GM23248 (cell line): ENCODE results near the gene ZNF785. TPM values are rescaled to one million over a fixed set of nuclear protein-coding genes. Genes with fewer than 3 reads are reported as not detected.
"Not testable (repeated sequence)": the region's sequence is repeated elsewhere in the genome, so short reads cannot be mapped to it uniquely, and the experiment has no call there.

Experiments used
- DNase-seq: peaks from one replicate; pipeline ENCODE4 v3.0.0-alpha.2; 2015
- H2AFZ ChIP-seq: fragments of 200-600 bp; sonication (generic); 2 replicates; pipeline ENCODE4 v1.6.1; 2016; ENCODE audit warnings: antibody characterized with exemption
- H3F3A ChIP-seq: fragments of 200-600 bp; sonication (generic); 2 replicates; pipeline ENCODE4 v1.6.1; 2016; ENCODE audit warnings: mild to moderate bottlenecking, antibody characterized with exemption, mixed run types; ENCODE audit not compliant: insufficient read depth
- H3K27ac ChIP-seq: fragments of 200-600 bp; sonication (generic); 2 replicates; pipeline ENCODE4 v1.5.1; 2016; ENCODE audit warnings: mild to moderate bottlenecking
- H3K27me3 ChIP-seq: fragments of 200-600 bp; sonication (generic); replicated peaks from 2 replicates; pipeline ENCODE4 v1.6.1; 2016; ENCODE audit warnings: mild to moderate bottlenecking; ENCODE audit not compliant: insufficient read depth
- H3K36me3 ChIP-seq: fragments of 200-600 bp; sonication (generic); 2 replicates; pipeline ENCODE4 v1.6.1; 2016; ENCODE audit warnings: low read depth, mild to moderate bottlenecking
- H3K4me1 ChIP-seq: fragments of 200-600 bp; sonication (generic); 2 replicates; pipeline ENCODE4 v1.6.1; 2016; ENCODE audit warnings: mild to moderate bottlenecking; ENCODE audit not compliant: insufficient read depth
- H3K4me2 ChIP-seq: fragments of 200-600 bp; sonication (generic); one replicate; pipeline ENCODE4 v1.6.1; 2016; ENCODE audit warnings: mild to moderate bottlenecking; ENCODE audit not compliant: unreplicated experiment
- H3K4me3 ChIP-seq: fragments of 200-600 bp; sonication (generic); 2 replicates; pipeline ENCODE4 v1.5.1; 2016; ENCODE audit warnings: mild to moderate bottlenecking
- H3K79me2 ChIP-seq: fragments of 200-600 bp; sonication (generic); 2 replicates; pipeline ENCODE4 v1.6.1; 2016; ENCODE audit warnings: mild to moderate bottlenecking; ENCODE audit not compliant: insufficient read depth
- H3K9ac ChIP-seq: fragments of 200-600 bp; sonication (generic); 2 replicates; pipeline ENCODE4 v1.6.1; 2016; ENCODE audit warnings: mild to moderate bottlenecking
- H3K9me2 ChIP-seq: fragments of 200-600 bp; sonication (generic); 2 replicates; pipeline ENCODE4 v1.6.1; 2016; ENCODE audit warnings: mixed run types, mild to moderate bottlenecking, moderate library complexity; ENCODE audit not compliant: insufficient read depth
- H3K9me3 ChIP-seq: fragments of 200-600 bp; sonication (generic); one replicate; pipeline ENCODE4 v1.6.1; 2017; ENCODE audit warnings: low read depth
- H4K20me1 ChIP-seq: fragments of 200-600 bp; sonication (generic); 2 replicates; pipeline ENCODE4 v1.6.0; 2016; ENCODE audit not compliant: insufficient read depth
- EZH2 ChIP-seq: fragments of 200-600 bp; sonication (generic); IDR thresholded peaks from 2 replicates; pipeline ENCODE4 v1.6.1; 2018; ENCODE audit warnings: antibody characterized with exemption, mild to moderate bottlenecking; ENCODE audit not compliant: insufficient read depth, poor library complexity, severe bottlenecking
- EZH2phosphoT487 ChIP-seq: fragments of 200-600 bp; sonication (generic); IDR thresholded peaks from 2 replicates; pipeline ENCODE4 v1.6.1; 2018; ENCODE audit warnings: antibody characterized with exemption, moderate library complexity, mild to moderate bottlenecking, low read depth; ENCODE audit not compliant: insufficient read depth
- WGBS, 2 experiments: methylation state at CpG; one replicate each; pipeline ENCODE4 v1.1.6; 2015 to 2017; ENCODE audit warnings: low lambda C conversion rate in 2 of 2, low coverage in 1 of 2; ENCODE audit errors: missing lambda C conversion rate in 2 of 2; 5-methylcytosine and 5-hydroxymethylcytosine counted together
- in situ Hi-C: fragments of 300-500 bp; cut with MboI; formaldehyde crosslinking; loops from 2 replicates; pipeline ENCODE4 v1.15.0; 2020
- polyA plus RNA-seq: library from polyadenylated mRNA; unstranded; fragments of >200 nt; fragmentation: Nextera tagmentation; extraction: Ambion mirVana; gene quantifications from 2 replicates; pipeline ENCODE4 v1.2.1, GENCODE V29; 2016
- total RNA-seq: library from RNA; depleted of rRNA; stranded (reverse); fragments of >200 nt; shearing (Covaris generic); gene quantifications from 2 replicates; pipeline ENCODE4 v1.2.3, GENCODE V29; 2014; rRNA removed

The ZNF785 gene
- total RNA-seq: 9.0 TPM in 2 replicates
- polyA plus RNA-seq: 5.4 and 6.9 TPM in 2 replicates

DNA sequence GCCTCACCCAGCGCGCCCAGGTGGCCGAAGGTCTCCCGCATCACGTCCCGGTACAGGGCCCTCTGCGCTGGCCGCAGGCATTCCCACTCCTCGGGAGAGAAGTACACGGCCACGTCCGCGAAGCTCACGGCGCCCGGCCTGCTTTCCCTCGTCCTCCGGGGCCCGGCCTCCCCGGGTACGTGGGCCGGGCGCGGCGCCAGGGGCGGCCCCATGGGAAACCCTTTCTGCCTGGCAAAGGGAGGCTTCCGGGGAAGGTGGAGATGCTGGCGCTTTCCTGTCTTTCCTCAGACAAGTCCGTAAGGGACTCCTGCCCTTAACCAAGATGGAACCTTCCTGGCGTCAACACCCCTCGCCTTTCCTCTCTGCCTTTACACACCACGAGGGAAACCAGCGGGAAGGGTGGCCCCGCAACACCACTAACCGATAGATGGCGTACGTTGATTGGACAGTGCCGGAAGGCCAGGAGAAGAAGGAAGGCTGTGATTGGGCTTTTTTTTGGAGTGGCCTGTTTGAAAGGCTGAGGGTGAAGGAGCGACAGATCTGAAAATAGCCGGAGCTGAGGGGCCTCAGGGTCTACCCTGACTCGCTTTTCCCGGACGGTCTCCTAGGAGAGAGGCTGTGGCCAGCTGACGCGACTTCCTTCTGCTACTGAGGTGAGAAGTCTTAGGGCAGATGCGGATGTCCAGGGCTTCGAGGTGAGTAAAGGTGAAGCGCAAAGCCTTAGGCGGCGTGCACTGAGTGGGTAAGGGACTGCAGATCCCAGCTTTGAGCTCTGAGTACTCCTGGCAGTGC, at the start of gene ZNF785:
Gene ZNF785 (minus strand): TSS at position 298 of the 792 bp plus-strand sequence. CDS start 86 bp downstream, at position 212.
- Histone ChIP-seq H3K9ac (peak within 1 kb of the TSS; percentile 91), H3K4me3 (peak within 1 kb of the TSS; percentile 78), H3K9me2 (no peaks in the 10 kb centered on the region), H3F3A (no peaks in the 10 kb centered on the region), H3K4me2 (peak within 1 kb of the TSS; percentile 85), H4K20me1 (no peaks in the 10 kb centered on the region), H3K79me2 (peaks cover 62% of the 10 kb centered on the region), H2AFZ (peak within 1 kb of the TSS; percentile 93), H3K4me1 (no peaks in the 10 kb centered on the region), H3K36me3 (no peaks in the 10 kb centered on the region), H3K9me3 (no peaks in the 10 kb centered on the region), H3K27ac (peak within 1 kb of the TSS; percentile 83), H3K27me3 (no peaks in the 10 kb centered on the region)
- TF ChIP-seq EZH2: no peak
- peak; percentile 99 for DNase-seq
- in situ Hi-C loops: no loop called here
- WGBS, 2 experiments: 1 to 2% methylated on average over 50 of the region's 50 CpGs

DNA sequence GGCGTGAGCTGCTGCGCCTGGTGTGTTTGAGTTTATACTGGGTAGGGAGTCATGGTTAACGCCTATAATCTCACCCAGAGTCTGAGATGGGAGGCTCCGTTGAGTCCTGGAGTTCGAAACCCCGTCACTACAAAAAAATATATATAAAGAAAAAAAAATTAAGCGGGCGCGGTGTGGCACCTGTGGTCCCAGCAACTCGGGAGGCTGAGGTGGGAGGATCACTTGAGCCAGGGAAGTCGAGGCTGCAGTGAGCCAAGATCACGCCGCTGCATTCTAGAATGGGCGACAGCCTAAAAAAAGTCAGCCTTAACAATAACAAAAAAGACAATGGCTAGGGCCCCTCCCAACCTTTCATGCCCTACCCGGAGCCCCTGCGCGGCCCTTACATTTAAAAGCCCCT, 48.0 kb upstream of the ZNF785 start:
- Histone ChIP-seq H3K4me1 (peaks cover 8% of the 10 kb centered on the region; the same call in 1 of the 2 replicates), H3K27ac (peak overlapping the region; percentile 89), H3K4me2 (peak overlapping the region; percentile 89), H2AFZ (peak overlapping the region; percentile 88), H3K9me3 (no peaks in the 10 kb centered on the region), H3K9me2 (no peaks in the 10 kb centered on the region), H3F3A (no peaks in the 10 kb centered on the region), H3K27me3 (no peaks in the 10 kb centered on the region), H3K79me2 (peaks cover 12% of the 10 kb centered on the region), H3K4me3 (peak overlapping the region; percentile 89), H3K36me3 (no peaks in the 10 kb centered on the region), H3K9ac (peak overlapping the region; percentile 95), H4K20me1 (no peaks in the 10 kb centered on the region)
- DNase-seq: no peak
- 81 to 82% methylated on average over 17 of the region's 17 CpGs for WGBS, 2 experiments
- TF ChIP-seq EZH2: no peak
- no peak for TF ChIP-seq EZH2phosphoT487
- in situ Hi-C loops: no loop called here

DNA sequence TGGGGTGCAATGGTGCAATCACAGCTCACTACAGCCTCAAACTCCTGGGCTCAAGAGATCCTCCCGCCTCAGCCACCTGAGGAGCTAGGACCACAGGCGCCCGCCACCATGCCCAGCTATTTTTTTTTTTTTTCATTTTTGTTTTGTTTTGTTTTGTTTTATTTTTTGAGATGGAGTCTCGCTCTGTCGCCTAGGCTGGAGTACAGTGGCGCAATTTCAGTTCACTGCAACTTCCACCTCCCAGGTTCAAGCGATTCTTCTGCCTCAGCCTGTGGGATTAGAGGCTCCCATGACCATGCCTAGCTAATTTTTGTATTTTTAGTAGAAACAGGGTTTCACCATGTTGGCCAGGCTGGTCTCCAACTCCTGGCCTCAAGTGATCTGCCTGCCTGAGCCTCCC, 47.0 kb upstream of the ZNF785 start:
- H3K79me2 ChIP-seq: peaks cover 12% of the 10 kb centered on the region
- DNase-seq, H3K9me3 ChIP-seq, H3F3A ChIP-seq, H3K36me3 ChIP-seq, in situ Hi-C loops, H3K4me3 ChIP-seq, H3K27ac ChIP-seq, H3K9ac ChIP-seq, H3K27me3 ChIP-seq, H3K4me1 ChIP-seq, H3K4me2 ChIP-seq, H3K9me2 ChIP-seq, H2AFZ ChIP-seq, H4K20me1 ChIP-seq: not testable (repeated sequence)
- 96 to 97% methylated on average over 6 to 7 of the region's 7 CpGs for WGBS, 2 experiments

DNA sequence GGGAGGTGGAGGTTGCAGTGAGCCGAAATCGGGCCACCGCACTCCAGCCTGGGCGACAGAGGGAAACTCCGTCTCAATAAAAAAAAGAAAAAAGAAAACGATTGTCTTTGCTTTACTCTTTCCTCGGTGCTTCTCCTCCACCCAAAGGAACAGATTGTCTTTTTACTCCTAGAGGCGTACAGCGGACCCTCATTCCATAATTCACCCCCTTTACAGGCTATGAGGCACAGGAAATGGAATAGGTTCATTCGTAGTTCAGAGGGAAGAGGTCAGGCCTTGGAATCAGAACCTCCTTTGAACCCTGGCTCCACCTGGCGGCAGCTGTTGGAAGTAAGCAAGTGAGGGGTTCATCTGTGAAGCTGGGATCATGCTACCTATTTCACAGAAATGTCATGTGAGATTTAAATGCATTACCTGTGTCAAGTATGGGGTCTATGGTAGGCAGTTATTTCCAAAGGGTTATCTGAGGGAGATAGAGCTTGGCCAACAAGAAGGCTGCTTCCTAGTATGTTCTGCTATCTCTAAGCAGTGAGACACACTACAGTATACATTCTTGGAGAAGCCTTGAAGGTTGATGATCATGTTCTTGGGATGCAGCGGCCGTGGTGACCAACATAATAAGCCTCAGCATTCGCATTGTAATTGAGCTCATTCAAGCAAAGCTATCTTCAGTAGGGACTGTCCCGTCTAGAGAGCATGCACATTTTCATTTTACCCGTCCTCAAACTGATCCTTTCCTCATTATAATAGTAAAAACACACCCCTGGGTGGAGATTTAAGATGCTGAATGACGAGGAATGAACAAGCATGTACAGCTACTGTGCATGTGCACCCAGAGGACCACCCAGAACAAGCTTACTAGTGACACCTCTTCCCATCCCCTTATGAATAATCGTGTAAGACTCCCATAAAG, 43.4 kb upstream of the ZNF785 start:
- Histone ChIP-seq H3K9me3 (no peaks in the 10 kb centered on the region), H2AFZ (peak overlapping the region; percentile 90), H4K20me1 (no peaks in the 10 kb centered on the region), H3K27ac (no peak overlapping the region), H3K9ac (no peak overlapping the region), H3K9me2 (no peaks in the 10 kb centered on the region), H3K36me3 (no peaks in the 10 kb centered on the region), H3K79me2 (no peaks in the 10 kb centered on the region), H3K4me2 (peak overlapping the region; percentile 18), H3K4me1 (no peaks in the 10 kb centered on the region), H3K4me3 (peak overlapping the region; percentile 30), H3K27me3 (no peaks in the 10 kb centered on the region), H3F3A (no peaks in the 10 kb centered on the region)
- TF ChIP-seq EZH2 (no peak), EZH2phosphoT487 (no peak)
- peak; percentile 72 for DNase-seq
- in situ Hi-C loops: loop anchor here (10.0 kb wide), 1 partner anchor 184 kb away; the partner anchor contains the start of gene SEPHS2
- 28 to 29% methylated on average over 18 of the region's 18 CpGs for WGBS, 2 experiments
